ENCODE measurements around the gene MAGEB5. TPM values are rescaled to one million over a fixed set of nuclear protein-coding genes. Genes with fewer than 3 reads are reported as not detected.

Gene MAGEB5
- total and polyA plus RNA-seq, 9 of the 15 experiments (the other 6 are each of a cell fraction or from before 2014, with no cell fraction given), result not detected

GRCh38 chrX:26234177-26234576, 18.2 kb downstream of the MAGEB5 start:
- ATAC-seq, result no peak
- Histone ChIP-seq H3K4me1 (replicated peaks in 1 of 2; ENCODE audit: control insufficient read depth in 2 of 2, insufficient read depth in 2 of 2, low read length in 2 of 2) (no peaks in the 10 kb centered on the region), H3K4me3 (no peak overlapping the region), H4K20me1 (replicated peaks; ENCODE audit: control insufficient read depth, insufficient read depth, low read length) (no peaks in the 10 kb centered on the region), H3K9ac (ENCODE audit: insufficient read depth in 1 of 2, low read depth in 2 of 2, low read length in 2 of 2) (no peak overlapping the region), H3K4me2 (ENCODE audit: insufficient read depth, low read length) (no peak overlapping the region), H3K36me3 (ENCODE audit: control insufficient read depth, insufficient read depth, low read length) (no peaks in the 10 kb centered on the region), H3K9me1 (ENCODE audit: control insufficient read depth, insufficient read depth, low read length) (no peaks in the 10 kb centered on the region), H3K27me3 (ENCODE audit: control insufficient read depth in 2 of 2, insufficient read depth in 2 of 2, low read length in 2 of 2) (no peaks in the 10 kb centered on the region), H3K79me2 (ENCODE audit: control insufficient read depth, insufficient read depth, low read length) (no peaks in the 10 kb centered on the region), H3K9me3 (replicated peaks; ENCODE audit: control insufficient read depth, insufficient read depth, low read depth, low read length) (no peaks in the 10 kb centered on the region), H2AFZ (ENCODE audit: low read depth, low read length) (no peak overlapping the region), H3K27ac (ENCODE audit: extremely low read depth, low read depth, low read length) (no peak overlapping the region)
- BruUV-seq (replicated peaks), result no TSS peak
- FAIRE-seq, result no peak
- DNase-seq (ENCODE audit: extremely low read depth in 1 of 4, low spot score in 3 of 4), result no peak
- POLR2A ChIA-PET, result no interaction called here
- TF ChIP-seq TCF3 (CRISPR knock-in tag; IDR thresholded peaks at IDR 0.05), result no peak
- intact Hi-C loops (cut with micrococcal nuclease), result no loop called here
- in situ Hi-C loops (cut with MboI), result no loop called here
- 0% methylated on average over 1 of the region's 1 CpG for WGBS (ENCODE audit: insufficient coverage, low coverage, missing lambda C conversion rate)
- CTCF ChIA-PET (ENCODE audit: low intra/inter-chr PET ratio), result no interaction called here

GRCh38 chrX:26253526-26253925, 37.6 kb downstream of the MAGEB5 start:
- H3K27me3 ChIP-seq (ENCODE audit: control insufficient read depth in 2 of 2, insufficient read depth in 2 of 2, low read length in 2 of 2), result no peaks in the 10 kb centered on the region
- ATAC-seq (no peak), DNase-seq (ENCODE audit: extremely low read depth in 1 of 4, low spot score in 3 of 4) (no peak), FAIRE-seq (no peak)
- intact Hi-C loops (cut with micrococcal nuclease) (no loop called here), in situ Hi-C loops (cut with MboI) (no loop called here)
- no peak overlapping the region for H3K9ac ChIP-seq (ENCODE audit: insufficient read depth in 1 of 2, low read depth in 2 of 2, low read length in 2 of 2)
- no peaks in the 10 kb centered on the region for H3K4me1 ChIP-seq (replicated peaks in 1 of 2; ENCODE audit: control insufficient read depth in 2 of 2, insufficient read depth in 2 of 2, low read length in 2 of 2)
- 0% methylated on average over 3 of the region's 3 CpGs for WGBS (ENCODE audit: insufficient coverage, low coverage, missing lambda C conversion rate)
- ChIA-PET POLR2A (no interaction called here), CTCF (ENCODE audit: low intra/inter-chr PET ratio) (no interaction called here)
- no peak overlapping the region for H2AFZ ChIP-seq (ENCODE audit: low read depth, low read length)
- H3K27ac ChIP-seq (ENCODE audit: extremely low read depth, low read depth, low read length), result no peak overlapping the region
- no peak overlapping the region for H3K4me2 ChIP-seq (ENCODE audit: insufficient read depth, low read length)
- no peaks in the 10 kb centered on the region for H3K9me1 ChIP-seq (ENCODE audit: control insufficient read depth, insufficient read depth, low read length)
- no peaks in the 10 kb centered on the region for H3K79me2 ChIP-seq (ENCODE audit: control insufficient read depth, insufficient read depth, low read length)
- H4K20me1 ChIP-seq (replicated peaks; ENCODE audit: control insufficient read depth, insufficient read depth, low read length), result no peaks in the 10 kb centered on the region
- no TSS peak for BruUV-seq (replicated peaks)
- H3K36me3 ChIP-seq (ENCODE audit: control insufficient read depth, insufficient read depth, low read length), result no peaks in the 10 kb centered on the region
- H3K4me3 ChIP-seq, result no peak overlapping the region
- no peaks in the 10 kb centered on the region for H3K9me3 ChIP-seq (replicated peaks; ENCODE audit: control insufficient read depth, insufficient read depth, low read depth, low read length)
- TF ChIP-seq TFAP4 (CRISPR knock-in tag; IDR thresholded peaks at IDR 0.05; ENCODE audit: borderline replicate concordance) (no peak), SOX6 (IDR thresholded peaks at IDR 0.05) (no peak), LEF1 (IDR thresholded peaks at IDR 0.05) (no peak), ZNF280A (IDR thresholded peaks at IDR 0.05; ENCODE audit: low read depth, partially characterized antibody) (no peak), YY1 (IDR thresholded peaks at IDR 0.05; ENCODE audit: borderline replicate concordance in 1 of 3, control insufficient read depth in 1 of 3, extremely low read depth in 1 of 3, insufficient read depth in 3 of 3, insufficient read length in 1 of 3, insufficient replicate concordance in 2 of 3, low read depth in 1 of 3, low read length in 2 of 3) (no peak), FOS (IDR thresholded peaks at IDR 0.05; ENCODE audit: extremely low read depth, insufficient read length) (no peak), GABPA (tag; conservative IDR thresholded peaks at IDR 0.05; ENCODE audit: low read depth) (no peak), HNRNPH1 (optimal IDR thresholded peaks at IDR 0.05; ENCODE audit: low read depth, low read length) (no peak), CCAR2 (IDR thresholded peaks at IDR 0.05; ENCODE audit: low read depth, low read length) (no peak), ZNF561 (CRISPR knock-in tag; conservative IDR thresholded peaks at IDR 0.05) (no peak), GMEB1 (CRISPR knock-in tag; IDR thresholded peaks at IDR 0.05) (no peak), ZNF232 (CRISPR knock-in tag; IDR thresholded peaks at IDR 0.05) (no peak)

All from K562 (cell line).